ENCODE data around the gene FHOD3. TPM values are rescaled to one million over a fixed set of nuclear protein-coding genes. Genes with fewer than 3 reads are reported as not detected.

FHOD3 gene
- total and polyA plus RNA-seq, 9 of the 15 experiments (the other 6 are each of a cell fraction or from before 2014, with no cell fraction given) = 0.11 TPM; not detected in 8

DNA sequence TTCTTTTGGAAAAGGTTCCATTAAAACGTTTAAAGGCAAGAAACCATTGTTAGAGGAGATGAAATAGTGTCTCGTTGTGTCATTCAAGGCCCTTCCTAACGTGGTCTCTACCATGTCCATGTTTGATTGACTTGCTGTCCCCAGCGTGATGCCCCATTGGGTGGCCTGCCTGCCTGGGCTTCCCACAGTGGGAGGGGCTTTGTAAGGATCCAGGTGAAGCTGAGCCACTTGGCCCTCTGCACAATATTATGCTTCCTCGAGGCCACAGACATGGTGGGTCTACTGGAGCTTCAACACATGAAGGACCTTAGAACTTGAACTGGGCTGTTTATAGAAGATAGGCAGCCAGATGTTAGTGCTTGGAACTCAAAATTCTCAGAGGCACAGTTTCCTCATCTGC, 235.3 kb downstream of the FHOD3 start:
- Histone ChIP-seq H3K79me2 (ENCODE audit: control insufficient read depth, insufficient read depth, low read length) (no peaks in the 10 kb centered on the region), H3K9ac (ENCODE audit: insufficient read depth in 1 of 2, low read depth in 2 of 2, low read length in 2 of 2) (no peak overlapping the region), H2AFZ (ENCODE audit: low read depth, low read length) (no peak overlapping the region), H3K4me2 (ENCODE audit: insufficient read depth, low read length) (no peak overlapping the region), H3K27ac (ENCODE audit: extremely low read depth, low read depth, low read length) (no peak overlapping the region), H4K20me1 (replicated peaks; ENCODE audit: control insufficient read depth, insufficient read depth, low read length) (no peaks in the 10 kb centered on the region; the same call in 1 of the 2 replicates), H3K4me1 (replicated peaks in 1 of 2; ENCODE audit: control insufficient read depth in 2 of 2, insufficient read depth in 2 of 2, low read length in 2 of 2) (no peaks in the 10 kb centered on the region), H3K9me3 (replicated peaks; ENCODE audit: control insufficient read depth, insufficient read depth, low read depth, low read length) (no peaks in the 10 kb centered on the region), H3K4me3 (no peak overlapping the region), H3K36me3 (ENCODE audit: control insufficient read depth, insufficient read depth, low read length) (no peaks in the 10 kb centered on the region), H3K9me1 (ENCODE audit: control insufficient read depth, insufficient read depth, low read length) (no peaks in the 10 kb centered on the region), H3K27me3 (ENCODE audit: control insufficient read depth in 2 of 2, insufficient read depth in 2 of 2, low read length in 2 of 2) (peaks cover 0 to 22% of the 10 kb centered on the region in 2 experiments; a peak in 2 of 5 replicates)
- intact Hi-C loops (cut with micrococcal nuclease) (no loop called here), in situ Hi-C loops (cut with MboI) (no loop called here)
- no peak for FAIRE-seq
- under 1% methylated on average over 5 of the region's 5 CpGs for WGBS (ENCODE audit: insufficient coverage, low coverage, missing lambda C conversion rate)
- ChIA-PET CTCF (ENCODE audit: low intra/inter-chr PET ratio) (no interaction called here), POLR2A (no interaction called here)
- ATAC-seq = no peak
- DNase-seq (ENCODE audit: extremely low read depth in 1 of 4, low spot score in 3 of 4) = no peak
- BruUV-seq (replicated peaks) = no TSS peak
- no peak for TF ChIP-seq MCM7 (IDR thresholded peaks at IDR 0.05)
- TF ChIP-seq ZBTB8A (IDR thresholded peaks at IDR 0.05; ENCODE audit: partially characterized antibody) = no peak
- no peak for TF ChIP-seq NELFE (IDR thresholded peaks at IDR 0.05; ENCODE audit: insufficient read depth, insufficient read length)
- TF ChIP-seq ZNF232 (CRISPR knock-in tag; IDR thresholded peaks at IDR 0.05) = no peak
- TF ChIP-seq PTTG1 (tag; IDR thresholded peaks at IDR 0.05; ENCODE audit: low read depth) = no peak
- no peak for TF ChIP-seq ZNF76 (CRISPR knock-in tag; IDR thresholded peaks at IDR 0.05; ENCODE audit: borderline replicate concordance)
- TF ChIP-seq, protein P1, sequence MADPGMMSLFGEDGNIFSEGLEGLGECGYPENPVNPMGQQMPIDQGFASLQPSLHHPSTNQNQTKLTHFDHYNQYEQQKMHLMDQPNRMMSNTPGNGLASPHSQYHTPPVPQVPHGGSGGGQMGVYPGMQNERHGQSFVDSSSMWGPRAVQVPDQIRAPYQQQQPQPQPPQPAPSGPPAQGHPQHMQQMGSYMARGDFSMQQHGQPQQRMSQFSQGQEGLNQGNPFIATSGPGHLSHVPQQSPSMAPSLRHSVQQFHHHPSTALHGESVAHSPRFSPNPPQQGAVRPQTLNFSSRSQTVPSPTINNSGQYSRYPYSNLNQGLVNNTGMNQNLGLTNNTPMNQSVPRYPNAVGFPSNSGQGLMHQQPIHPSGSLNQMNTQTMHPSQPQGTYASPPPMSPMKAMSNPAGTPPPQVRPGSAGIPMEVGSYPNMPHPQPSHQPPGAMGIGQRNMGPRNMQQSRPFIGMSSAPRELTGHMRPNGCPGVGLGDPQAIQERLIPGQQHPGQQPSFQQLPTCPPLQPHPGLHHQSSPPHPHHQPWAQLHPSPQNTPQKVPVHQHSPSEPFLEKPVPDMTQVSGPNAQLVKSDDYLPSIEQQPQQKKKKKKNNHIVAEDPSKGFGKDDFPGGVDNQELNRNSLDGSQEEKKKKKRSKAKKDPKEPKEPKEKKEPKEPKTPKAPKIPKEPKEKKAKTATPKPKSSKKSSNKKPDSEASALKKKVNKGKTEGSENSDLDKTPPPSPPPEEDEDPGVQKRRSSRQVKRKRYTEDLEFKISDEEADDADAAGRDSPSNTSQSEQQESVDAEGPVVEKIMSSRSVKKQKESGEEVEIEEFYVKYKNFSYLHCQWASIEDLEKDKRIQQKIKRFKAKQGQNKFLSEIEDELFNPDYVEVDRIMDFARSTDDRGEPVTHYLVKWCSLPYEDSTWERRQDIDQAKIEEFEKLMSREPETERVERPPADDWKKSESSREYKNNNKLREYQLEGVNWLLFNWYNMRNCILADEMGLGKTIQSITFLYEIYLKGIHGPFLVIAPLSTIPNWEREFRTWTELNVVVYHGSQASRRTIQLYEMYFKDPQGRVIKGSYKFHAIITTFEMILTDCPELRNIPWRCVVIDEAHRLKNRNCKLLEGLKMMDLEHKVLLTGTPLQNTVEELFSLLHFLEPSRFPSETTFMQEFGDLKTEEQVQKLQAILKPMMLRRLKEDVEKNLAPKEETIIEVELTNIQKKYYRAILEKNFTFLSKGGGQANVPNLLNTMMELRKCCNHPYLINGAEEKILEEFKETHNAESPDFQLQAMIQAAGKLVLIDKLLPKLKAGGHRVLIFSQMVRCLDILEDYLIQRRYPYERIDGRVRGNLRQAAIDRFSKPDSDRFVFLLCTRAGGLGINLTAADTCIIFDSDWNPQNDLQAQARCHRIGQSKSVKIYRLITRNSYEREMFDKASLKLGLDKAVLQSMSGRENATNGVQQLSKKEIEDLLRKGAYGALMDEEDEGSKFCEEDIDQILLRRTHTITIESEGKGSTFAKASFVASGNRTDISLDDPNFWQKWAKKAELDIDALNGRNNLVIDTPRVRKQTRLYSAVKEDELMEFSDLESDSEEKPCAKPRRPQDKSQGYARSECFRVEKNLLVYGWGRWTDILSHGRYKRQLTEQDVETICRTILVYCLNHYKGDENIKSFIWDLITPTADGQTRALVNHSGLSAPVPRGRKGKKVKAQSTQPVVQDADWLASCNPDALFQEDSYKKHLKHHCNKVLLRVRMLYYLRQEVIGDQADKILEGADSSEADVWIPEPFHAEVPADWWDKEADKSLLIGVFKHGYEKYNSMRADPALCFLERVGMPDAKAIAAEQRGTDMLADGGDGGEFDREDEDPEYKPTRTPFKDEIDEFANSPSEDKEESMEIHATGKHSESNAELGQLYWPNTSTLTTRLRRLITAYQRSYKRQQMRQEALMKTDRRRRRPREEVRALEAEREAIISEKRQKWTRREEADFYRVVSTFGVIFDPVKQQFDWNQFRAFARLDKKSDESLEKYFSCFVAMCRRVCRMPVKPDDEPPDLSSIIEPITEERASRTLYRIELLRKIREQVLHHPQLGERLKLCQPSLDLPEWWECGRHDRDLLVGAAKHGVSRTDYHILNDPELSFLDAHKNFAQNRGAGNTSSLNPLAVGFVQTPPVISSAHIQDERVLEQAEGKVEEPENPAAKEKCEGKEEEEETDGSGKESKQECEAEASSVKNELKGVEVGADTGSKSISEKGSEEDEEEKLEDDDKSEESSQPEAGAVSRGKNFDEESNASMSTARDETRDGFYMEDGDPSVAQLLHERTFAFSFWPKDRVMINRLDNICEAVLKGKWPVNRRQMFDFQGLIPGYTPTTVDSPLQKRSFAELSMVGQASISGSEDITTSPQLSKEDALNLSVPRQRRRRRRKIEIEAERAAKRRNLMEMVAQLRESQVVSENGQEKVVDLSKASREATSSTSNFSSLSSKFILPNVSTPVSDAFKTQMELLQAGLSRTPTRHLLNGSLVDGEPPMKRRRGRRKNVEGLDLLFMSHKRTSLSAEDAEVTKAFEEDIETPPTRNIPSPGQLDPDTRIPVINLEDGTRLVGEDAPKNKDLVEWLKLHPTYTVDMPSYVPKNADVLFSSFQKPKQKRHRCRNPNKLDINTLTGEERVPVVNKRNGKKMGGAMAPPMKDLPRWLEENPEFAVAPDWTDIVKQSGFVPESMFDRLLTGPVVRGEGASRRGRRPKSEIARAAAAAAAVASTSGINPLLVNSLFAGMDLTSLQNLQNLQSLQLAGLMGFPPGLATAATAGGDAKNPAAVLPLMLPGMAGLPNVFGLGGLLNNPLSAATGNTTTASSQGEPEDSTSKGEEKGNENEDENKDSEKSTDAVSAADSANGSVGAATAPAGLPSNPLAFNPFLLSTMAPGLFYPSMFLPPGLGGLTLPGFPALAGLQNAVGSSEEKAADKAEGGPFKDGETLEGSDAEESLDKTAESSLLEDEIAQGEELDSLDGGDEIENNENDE (IDR thresholded peaks at IDR 0.05; ENCODE audit: low read depth, low read length) = no peak
- no peak for TF ChIP-seq JUN (IDR thresholded peaks at IDR 0.05; ENCODE audit: borderline replicate concordance, low read depth, low read length)
- no peak for TF ChIP-seq JUN (CRISPR knock-in tag; IDR thresholded peaks at IDR 0.05; ENCODE audit: borderline replicate concordance)

Data from K562 (cell line).